ENCODE results near the gene CLPTM1L.

The CLPTM1L gene

GRCh38 chr5:1367149-1367548, 22.2 kb upstream of the CLPTM1L start:
- Histone ChIP-seq H3K27ac (no peak overlapping the region), H3K4me3 (ENCODE audit: low read depth in 1 of 2, low read length in 1 of 2) (no peak overlapping the region), H3K4me1 (ENCODE audit: control insufficient read depth in 1 of 2, insufficient read depth in 1 of 2, low read depth in 1 of 2, low read length in 1 of 2) (no peaks in the 10 kb centered on the region), H3K27me3 (peaks cover 71% of the 10 kb centered on the region), H3K36me3 (no peaks in the 10 kb centered on the region), H3K9me3 (no peaks in the 10 kb centered on the region)
- no peak for TF ChIP-seq CTCF (IDR thresholded peaks at IDR 0.05)

GRCh38 chr5:1366514-1366913, 21.6 kb upstream of the CLPTM1L start:
- peaks cover 68% of the 10 kb centered on the region for H3K27me3 ChIP-seq
- H3K4me1 ChIP-seq (ENCODE audit: control insufficient read depth in 1 of 2, insufficient read depth in 1 of 2, low read depth in 1 of 2, low read length in 1 of 2): no peaks in the 10 kb centered on the region
- no peak overlapping the region for H3K4me3 ChIP-seq (ENCODE audit: low read depth in 1 of 2, low read length in 1 of 2)
- no peak overlapping the region for H3K27ac ChIP-seq
- TF ChIP-seq CTCF (IDR thresholded peaks at IDR 0.05): no peak
- H3K36me3 ChIP-seq: no peaks in the 10 kb centered on the region
- no peaks in the 10 kb centered on the region for H3K9me3 ChIP-seq

GRCh38 chr5:1364211-1364610, 19.3 kb upstream of the CLPTM1L start:
- Histone ChIP-seq H3K36me3 (no peaks in the 10 kb centered on the region), H3K27me3 (peaks cover 64% of the 10 kb centered on the region), H3K4me1 (ENCODE audit: control insufficient read depth in 1 of 2, insufficient read depth in 1 of 2, low read depth in 1 of 2, low read length in 1 of 2) (no peaks in the 10 kb centered on the region), H3K4me3 (ENCODE audit: low read depth in 1 of 2, low read length in 1 of 2) (no peak overlapping the region), H3K27ac (no peak overlapping the region), H3K9me3 (no peaks in the 10 kb centered on the region)
- no peak for TF ChIP-seq CTCF (IDR thresholded peaks at IDR 0.05)

GRCh38 chr5:1363581-1363980, 18.7 kb upstream of the CLPTM1L start:
- TF ChIP-seq CTCF (IDR thresholded peaks at IDR 0.05): no peak
- Histone ChIP-seq H3K4me1 (ENCODE audit: control insufficient read depth in 1 of 2, insufficient read depth in 1 of 2, low read depth in 1 of 2, low read length in 1 of 2) (no peaks in the 10 kb centered on the region), H3K27ac (no peak overlapping the region), H3K9me3 (no peaks in the 10 kb centered on the region), H3K27me3 (peaks cover 66% of the 10 kb centered on the region), H3K4me3 (ENCODE audit: low read depth in 1 of 2, low read length in 1 of 2) (no peak overlapping the region), H3K36me3 (no peaks in the 10 kb centered on the region)

- no peak overlapping the region for H3K27ac ChIP-seq
- no peak overlapping the region for H3K4me3 ChIP-seq (ENCODE audit: low read depth in 1 of 2, low read length in 1 of 2)
- no peak for TF ChIP-seq CTCF (IDR thresholded peaks at IDR 0.05)
- no peaks in the 10 kb centered on the region for H3K36me3 ChIP-seq
- H3K27me3 ChIP-seq: peaks cover 62% of the 10 kb centered on the region
- no peaks in the 10 kb centered on the region for H3K9me3 ChIP-seq
- H3K4me1 ChIP-seq (ENCODE audit: control insufficient read depth in 1 of 2, insufficient read depth in 1 of 2, low read depth in 1 of 2, low read length in 1 of 2): no peaks in the 10 kb centered on the region
Measured at GRCh38 chr5:1363160-1363559, 18.3 kb upstream of the CLPTM1L start.
